ENCODE results near the gene SH2D3C.

Gene SH2D3C

GRCh38 chr9:127746959-127747569 lies 31.4 kb downstream of the SH2D3C start:
- H3K4me3 ChIP-seq (ENCODE audit: low read depth, low read length, poor library complexity, severe bottlenecking) = no peak overlapping the region
- no peak overlapping the region for H3K27ac ChIP-seq (ENCODE audit: low read depth, low read length, poor library complexity, severe bottlenecking)
- no peaks in the 10 kb centered on the region for H3K79me2 ChIP-seq (ENCODE audit: insufficient read depth, low read length)
- no peak overlapping the region for H3K9ac ChIP-seq (ENCODE audit: low read length)
- no peak overlapping the region for H3K4me2 ChIP-seq (ENCODE audit: low read length)
- no peaks in the 10 kb centered on the region for H3K9me2 ChIP-seq (ENCODE audit: low read depth, low read length)
- H3F3A ChIP-seq (ENCODE audit: insufficient read depth, low read length) = no peaks in the 10 kb centered on the region
- no peaks in the 10 kb centered on the region for H3K9me3 ChIP-seq (ENCODE audit: low read length)
- no peaks in the 10 kb centered on the region for H3K27me3 ChIP-seq (ENCODE audit: insufficient read depth, low read length)
- TF ChIP-seq CTCF (IDR thresholded peaks at IDR 0.05; ENCODE audit: low read length) (no peak), EZH2 (IDR thresholded peaks at IDR 0.05; ENCODE audit: borderline replicate concordance, low read length) (no peak)
- H4K20me1 ChIP-seq (ENCODE audit: insufficient read depth, low read length) = no peaks in the 10 kb centered on the region
- peaks cover 12% of the 10 kb centered on the region for H3K36me3 ChIP-seq (ENCODE audit: insufficient read depth, low read length)
- no peaks in the 10 kb centered on the region for H3K4me1 ChIP-seq (ENCODE audit: insufficient read depth, low read length, severe bottlenecking)
- no peak overlapping the region for H2AFZ ChIP-seq (ENCODE audit: low read length)

GRCh38 chr9:127744398-127745110 lies 33.9 kb downstream of the SH2D3C start:
- H3K9ac ChIP-seq (ENCODE audit: low read length) = no peak overlapping the region
- peaks cover 13% of the 10 kb centered on the region for H3K36me3 ChIP-seq (ENCODE audit: insufficient read depth, low read length)
- H3K9me3 ChIP-seq (ENCODE audit: low read length) = no peaks in the 10 kb centered on the region
- TF ChIP-seq CTCF (IDR thresholded peaks at IDR 0.05; ENCODE audit: low read length) (no peak), EZH2 (IDR thresholded peaks at IDR 0.05; ENCODE audit: borderline replicate concordance, low read length) (no peak)
- no peaks in the 10 kb centered on the region for H3K9me2 ChIP-seq (ENCODE audit: low read depth, low read length)
- H3K27ac ChIP-seq (ENCODE audit: low read depth, low read length, poor library complexity, severe bottlenecking) = no peak overlapping the region
- H3K4me2 ChIP-seq (ENCODE audit: low read length) = no peak overlapping the region
- peaks cover 6% of the 10 kb centered on the region for H3K4me1 ChIP-seq (ENCODE audit: insufficient read depth, low read length, severe bottlenecking)
- H3K4me3 ChIP-seq (ENCODE audit: low read depth, low read length, poor library complexity, severe bottlenecking) = no peak overlapping the region
- H3K79me2 ChIP-seq (ENCODE audit: insufficient read depth, low read length) = no peaks in the 10 kb centered on the region
- H4K20me1 ChIP-seq (ENCODE audit: insufficient read depth, low read length) = no peaks in the 10 kb centered on the region
- H3K27me3 ChIP-seq (ENCODE audit: insufficient read depth, low read length) = no peaks in the 10 kb centered on the region
- H2AFZ ChIP-seq (ENCODE audit: low read length) = no peak overlapping the region
- H3F3A ChIP-seq (ENCODE audit: insufficient read depth, low read length) = no peaks in the 10 kb centered on the region

GRCh38 chr9:127742435-127743088 lies 35.9 kb downstream of the SH2D3C start:
- Histone ChIP-seq H3K79me2 (ENCODE audit: insufficient read depth, low read length) (no peaks in the 10 kb centered on the region), H3K27me3 (ENCODE audit: insufficient read depth, low read length) (no peaks in the 10 kb centered on the region), H3K9ac (ENCODE audit: low read length) (no peak overlapping the region), H4K20me1 (ENCODE audit: insufficient read depth, low read length) (no peaks in the 10 kb centered on the region), H3F3A (ENCODE audit: insufficient read depth, low read length) (no peaks in the 10 kb centered on the region), H3K4me1 (ENCODE audit: insufficient read depth, low read length, severe bottlenecking) (peaks cover 6% of the 10 kb centered on the region), H3K27ac (ENCODE audit: low read depth, low read length, poor library complexity, severe bottlenecking) (no peak overlapping the region), H3K4me2 (ENCODE audit: low read length) (no peak overlapping the region), H3K9me2 (ENCODE audit: low read depth, low read length) (no peaks in the 10 kb centered on the region), H3K9me3 (ENCODE audit: low read length) (no peaks in the 10 kb centered on the region), H3K36me3 (ENCODE audit: insufficient read depth, low read length) (peaks cover 13% of the 10 kb centered on the region; the same call in 1 of the 2 replicates), H3K4me3 (ENCODE audit: low read depth, low read length, poor library complexity, severe bottlenecking) (no peak overlapping the region), H2AFZ (ENCODE audit: low read length) (no peak overlapping the region)
- TF ChIP-seq CTCF (IDR thresholded peaks at IDR 0.05; ENCODE audit: low read length) (no peak), EZH2 (IDR thresholded peaks at IDR 0.05; ENCODE audit: borderline replicate concordance, low read length) (no peak)

Measured in OCI-LY1 (cell line).